B cell (primary cell): ENCODE data around the gene ABHD18. TPM values are rescaled to one million over a fixed set of nuclear protein-coding genes. Genes with fewer than 3 reads are reported as not detected.

Source experiments
- ATAC-seq: fragments of 200-7000 bp; cut with Tn5 transposase; one replicate; pipeline ENCODE4 v1.10.0; 2021; ENCODE audit warnings: low read depth, mild to moderate bottlenecking, moderate number of reproducible peaks, moderate library complexity
- CTCF ChIA-PET: fragments of 350-600 bp; sonication (Branson Sonifier 250); formaldehyde crosslinking; loops from one replicate; lab custom pipeline; 2021; ENCODE audit warnings: antibody characterized with exemption, inconsistent platforms; lab: Charles Lee
- POLR2A ChIA-PET: fragments of 350-600 bp; sonication (Branson Sonifier 250); formaldehyde crosslinking; loops from one replicate; lab custom pipeline; 2021; ENCODE audit warnings: antibody characterized with exemption; lab: Charles Lee
- DNase-seq: peaks from one replicate; pipeline ENCODE4 v3.0.0; 2013
- H2AFZ ChIP-seq: 2 replicates; pipeline ENCODE4 v1.6.1; 2012; ENCODE audit warnings: mild to moderate bottlenecking, low read depth, low read length; ENCODE audit not compliant: insufficient read depth, poor library complexity, severe bottlenecking
- H3K27ac ChIP-seq, 2 donors: 1 replicate in 1 of 2; 2 replicates in 1 of 2; pipeline ENCODE4 v1.5.1; 2012 to 2013; ENCODE audit warnings: low read length in 2 of 2, mild to moderate bottlenecking in 2 of 2, moderate library complexity in 1 of 2
- H3K27me3 ChIP-seq, 4 experiments: fragments of 200-600 bp in 1 of 4; sonication (generic) in 1 of 4; replicated peaks in 1 of 4; 1 replicate in 2 of 4; 2 replicates in 2 of 4; pipeline versions ENCODE4 v1.6.1 to v1.7.0; 2013 to 2016; ENCODE audit warnings: low read length in 3 of 4, mild to moderate bottlenecking in 2 of 4, mixed read lengths in 1 of 4, moderate library complexity in 1 of 4; ENCODE audit not compliant: insufficient read depth in 4 of 4, control insufficient read depth in 3 of 4; ENCODE audit errors: control extremely low read depth in 1 of 4
- H3K36me3 ChIP-seq, 2 experiments: replicated peaks in 1 of 2; 1 replicate in 1 of 2; 2 replicates in 1 of 2; pipeline versions ENCODE4 v1.6.1 to v1.7.1; 2013; ENCODE audit warnings: low read length in 1 of 2; ENCODE audit not compliant: insufficient read depth in 2 of 2, control insufficient read depth in 1 of 2; ENCODE audit errors: control extremely low read depth in 1 of 2, extremely low read depth in 1 of 2
- H3K4me1 ChIP-seq, 2 donors: fragments of 200-600 bp in 1 of 2; sonication (generic) in 1 of 2; 1 replicate in 1 of 2; 2 replicates in 1 of 2; pipeline versions ENCODE4 v1.5.1 to v1.6.1; 2013 to 2017; ENCODE audit warnings: low read length in 2 of 2; ENCODE audit not compliant: control insufficient read depth in 2 of 2, insufficient read depth in 2 of 2
- H3K4me2 ChIP-seq: replicated peaks from 2 replicates; pipeline ENCODE3; 2012; ENCODE audit warnings: mild to moderate bottlenecking, low read depth, low read length; ENCODE audit not compliant: poor library complexity, severe bottlenecking
- H3K4me3 ChIP-seq, 5 experiments: fragments of 200-600 bp in 1 of 5; sonication (generic) in 1 of 5; 1 replicate in 3 of 5; 2 replicates in 2 of 5; pipeline versions ENCODE4 v1.5.1 to v1.7.0; 2011 to 2016; ENCODE audit warnings: low read length in 4 of 5, mild to moderate bottlenecking in 4 of 5, low read depth in 2 of 5, control low read depth in 1 of 5, moderate library complexity in 1 of 5; ENCODE audit not compliant: insufficient read depth in 1 of 5; ENCODE audit errors: control extremely low read depth in 1 of 5, extremely low read depth in 1 of 5
- H3K79me2 ChIP-seq: fragments of 200-600 bp; sonication (generic); one replicate; pipeline ENCODE4 v1.6.0; 2016; ENCODE audit warnings: low read length; ENCODE audit not compliant: control insufficient read depth, insufficient read depth
- H3K9ac ChIP-seq: fragments of 200-600 bp; sonication (generic); 2 replicates; pipeline ENCODE4 v1.6.1; 2017; ENCODE audit warnings: mild to moderate bottlenecking, low read length, moderate library complexity
- H3K9me3 ChIP-seq, 3 donors: one replicate each; pipeline versions ENCODE4 v1.6.1 to v1.7.1; 2013; ENCODE audit warnings: low read length in 2 of 3; ENCODE audit not compliant: control insufficient read depth in 2 of 3, insufficient read depth in 1 of 3; ENCODE audit errors: control extremely low read depth in 1 of 3
- H4K20me1 ChIP-seq: 2 replicates; pipeline ENCODE4 v1.6.0; 2012; ENCODE audit warnings: mild to moderate bottlenecking, low read length; ENCODE audit not compliant: insufficient read depth, control insufficient read depth, poor library complexity, severe bottlenecking
- H3K27ac Mint-ChIP-seq: one replicate; pipeline ENCODE4 v1.8.0; 2021; ENCODE audit warnings: mixed read lengths
- H3K27me3 Mint-ChIP-seq: one replicate; pipeline ENCODE4 v1.8.0; 2021; ENCODE audit warnings: mixed read lengths
- H3K4me1 Mint-ChIP-seq: one replicate; pipeline ENCODE4 v1.8.0; 2021; ENCODE audit warnings: mixed read lengths
- H3K4me3 Mint-ChIP-seq: one replicate; pipeline ENCODE4 v1.8.0; 2021; ENCODE audit warnings: mixed read lengths
- H3K9me3 Mint-ChIP-seq: one replicate; pipeline ENCODE4 v1.8.0; 2022; ENCODE audit warnings: mixed read lengths; ENCODE audit not compliant: insufficient read depth
- EZH2 ChIP-seq: IDR thresholded peaks from 2 replicates; pipeline ENCODE4 v1.6.1; 2012; ENCODE audit warnings: borderline replicate concordance, low read depth, mild to moderate bottlenecking, moderate library complexity, low read length; ENCODE audit not compliant: insufficient read depth, poor library complexity, severe bottlenecking
- WGBS: methylation state at CpG from one replicate; pipeline ENCODE4 v1.1.5; 2013; ENCODE audit warnings: missing lambda C conversion rate; ENCODE audit not compliant: insufficient coverage; 5-methylcytosine and 5-hydroxymethylcytosine counted together
- intact Hi-C: fragments of 100-400 bp; cut with micrococcal nuclease; formaldehyde crosslinking; loops from one replicate; pipeline ENCODE4 v1.10.0; 2022
- polyA plus RNA-seq: library from polyadenylated mRNA; depleted of rRNA; stranded (reverse); fragments of >200 nt; gene quantifications from 2 replicates; pipeline ENCODE4 v1.2.3, GENCODE V29; 2012
- total RNA-seq, 2 donors: library from RNA; stranded (reverse); fragments of 120-200 nt in 1 of 2; gene quantifications; 1 replicate in 1 of 2; 2 replicates in 1 of 2; pipeline versions ENCODE4 v1.2.3 to v1.2.4, GENCODE V29; 2013 to 2022
- TF ChIP-seq, protein P1 (sequence below): fragments of 200-600 bp; IDR thresholded peaks from one replicate; pipeline ENCODE4 v1.8.0; 2022; ENCODE audit warnings: antibody characterized with exemption, mild to moderate bottlenecking

Gene ABHD18
- total and polyA plus RNA-seq, 2 donors (not counting 1 experiment from before 2014, with no cell fraction given), result 6.3 to 17.5 TPM

DNA sequence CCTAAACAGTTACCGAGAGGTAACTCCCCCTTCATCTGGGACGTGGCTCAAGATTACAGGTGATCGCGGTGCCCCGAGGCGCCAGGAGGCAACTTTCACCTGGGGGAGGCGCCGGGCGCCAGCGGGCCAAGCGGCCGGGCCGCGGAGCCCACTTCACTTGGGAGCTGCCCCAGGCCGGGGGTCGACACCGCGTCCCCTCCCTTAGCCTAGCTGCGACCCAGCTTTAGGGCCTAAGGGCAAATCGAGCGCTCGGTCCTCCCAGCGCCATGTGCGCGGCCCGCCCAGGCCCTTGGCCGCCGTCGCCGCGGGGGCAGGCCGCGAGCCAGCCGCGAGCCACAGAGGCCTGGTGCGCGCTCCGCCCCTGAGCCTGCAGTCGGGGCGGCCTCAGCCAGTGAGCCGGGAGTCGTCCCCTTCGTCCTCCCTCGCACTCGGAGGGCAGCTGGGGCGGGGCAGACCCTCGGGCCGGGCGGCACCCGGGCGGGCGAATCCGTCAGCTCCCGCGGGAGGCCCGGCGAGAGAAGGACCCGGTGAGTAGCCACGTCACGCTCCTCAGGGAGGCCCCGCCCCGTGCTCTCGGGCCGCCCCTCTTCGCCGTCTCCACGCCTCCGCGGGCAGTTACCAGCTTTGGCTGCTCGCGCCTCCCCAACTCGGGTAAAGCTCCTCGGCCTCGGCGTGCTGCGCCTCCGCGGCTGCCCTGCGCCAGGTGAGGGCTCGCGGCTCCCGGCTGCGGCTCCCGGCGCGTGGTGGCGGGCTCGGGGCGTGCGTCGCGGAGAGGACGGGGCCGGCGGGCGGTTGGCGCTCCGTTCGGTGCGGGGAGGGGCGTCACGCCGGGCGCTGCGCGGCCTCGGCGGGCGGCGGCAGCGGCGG is 95.7 kb downstream of the ABHD18 start, which contains the start of gene LARP1B:
TSS of gene LARP1B (plus strand) at position 614 of the 867 bp plus-strand sequence. CDS start 13,640 bp downstream, outside the sequence.
- peak within 1 kb of the TSS; percentile 90 for H3K4me3 Mint-ChIP-seq
- peaks cover 0 to 1% (median 0%) of the 10 kb centered on the region in 3 donors for H3K9me3 ChIP-seq
- POLR2A ChIA-PET, result interaction anchor here (0.5 to 1.8 kb wide), 6 partner anchors 11 to 754 kb away, joined by 3 to 20 read pairs (median 6); partner anchors contain the start of genes ABHD18, MFSD8, PGRMC2 and PLK4
- peak within 1 kb of the TSS; percentile 84 to 96 for H3K27ac ChIP-seq
- H3K4me3 ChIP-seq, result peak within 1 kb of the TSS; percentile 41 to 72 (median 66)
- H4K20me1 ChIP-seq, result no peaks in the 10 kb centered on the region
- H3K4me1 ChIP-seq, result peaks cover 3 to 12% of the 10 kb centered on the region in 2 donors
- H3K27me3 ChIP-seq, result no peaks in the 10 kb centered on the region
- H3K79me2 ChIP-seq, result peaks cover 6% of the 10 kb centered on the region
- H3K9ac ChIP-seq, result peak within 1 kb of the TSS; percentile 91
- peak within 1 kb of the TSS; percentile 90 for H2AFZ ChIP-seq
- no peak for TF ChIP-seq EZH2
- TF ChIP-seq, protein P1, sequence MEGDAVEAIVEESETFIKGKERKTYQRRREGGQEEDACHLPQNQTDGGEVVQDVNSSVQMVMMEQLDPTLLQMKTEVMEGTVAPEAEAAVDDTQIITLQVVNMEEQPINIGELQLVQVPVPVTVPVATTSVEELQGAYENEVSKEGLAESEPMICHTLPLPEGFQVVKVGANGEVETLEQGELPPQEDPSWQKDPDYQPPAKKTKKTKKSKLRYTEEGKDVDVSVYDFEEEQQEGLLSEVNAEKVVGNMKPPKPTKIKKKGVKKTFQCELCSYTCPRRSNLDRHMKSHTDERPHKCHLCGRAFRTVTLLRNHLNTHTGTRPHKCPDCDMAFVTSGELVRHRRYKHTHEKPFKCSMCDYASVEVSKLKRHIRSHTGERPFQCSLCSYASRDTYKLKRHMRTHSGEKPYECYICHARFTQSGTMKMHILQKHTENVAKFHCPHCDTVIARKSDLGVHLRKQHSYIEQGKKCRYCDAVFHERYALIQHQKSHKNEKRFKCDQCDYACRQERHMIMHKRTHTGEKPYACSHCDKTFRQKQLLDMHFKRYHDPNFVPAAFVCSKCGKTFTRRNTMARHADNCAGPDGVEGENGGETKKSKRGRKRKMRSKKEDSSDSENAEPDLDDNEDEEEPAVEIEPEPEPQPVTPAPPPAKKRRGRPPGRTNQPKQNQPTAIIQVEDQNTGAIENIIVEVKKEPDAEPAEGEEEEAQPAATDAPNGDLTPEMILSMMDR, result no peak
- H3K4me1 Mint-ChIP-seq, result peaks cover 11% of the 10 kb centered on the region
- under 1% methylated on average over 112 of the region's 112 CpGs for WGBS
- intact Hi-C loops, result loop anchor here (1.0 kb wide), 3 partner anchors 96 to 227 kb away; partner anchors contain the start of genes ABHD18, MFSD8 and PLK4
- no peaks in the 10 kb centered on the region for H3K9me3 Mint-ChIP-seq
- no peaks in the 10 kb centered on the region for H3K27me3 Mint-ChIP-seq
- peak within 1 kb of the TSS; percentile 92 for H3K27ac Mint-ChIP-seq
- CTCF ChIA-PET, result interaction anchor here (0.6 to 2.0 kb wide), 2 partner anchors 10 to 95 kb away, joined by 3 to 18 read pairs; partner anchors contain the start of genes ABHD18 and MFSD8
- DNase-seq, result peak; percentile 95
- peak within 1 kb of the TSS; percentile 99 for H3K4me2 ChIP-seq
- peak; percentile 84 for ATAC-seq
- no peaks in the 10 kb centered on the region for H3K36me3 ChIP-seq
